Head of caudate nucleus (tissue), 42 donors: ENCODE results near the gene DDR2.

Experiments
- DNase-seq, 42 donors: peaks; one replicate each; pipeline versions ENCODE4 v3.0.0 to v3.0.0-alpha.2; 2020 to 2021; ENCODE audit warnings: mixed read lengths in 7 of 42
- intact Hi-C: fragments of 100-400 bp; cut with DNase I; formaldehyde crosslinking; loops from one replicate; pipeline ENCODE4 v1.15.0; 2022

DDR2 gene

DNA sequence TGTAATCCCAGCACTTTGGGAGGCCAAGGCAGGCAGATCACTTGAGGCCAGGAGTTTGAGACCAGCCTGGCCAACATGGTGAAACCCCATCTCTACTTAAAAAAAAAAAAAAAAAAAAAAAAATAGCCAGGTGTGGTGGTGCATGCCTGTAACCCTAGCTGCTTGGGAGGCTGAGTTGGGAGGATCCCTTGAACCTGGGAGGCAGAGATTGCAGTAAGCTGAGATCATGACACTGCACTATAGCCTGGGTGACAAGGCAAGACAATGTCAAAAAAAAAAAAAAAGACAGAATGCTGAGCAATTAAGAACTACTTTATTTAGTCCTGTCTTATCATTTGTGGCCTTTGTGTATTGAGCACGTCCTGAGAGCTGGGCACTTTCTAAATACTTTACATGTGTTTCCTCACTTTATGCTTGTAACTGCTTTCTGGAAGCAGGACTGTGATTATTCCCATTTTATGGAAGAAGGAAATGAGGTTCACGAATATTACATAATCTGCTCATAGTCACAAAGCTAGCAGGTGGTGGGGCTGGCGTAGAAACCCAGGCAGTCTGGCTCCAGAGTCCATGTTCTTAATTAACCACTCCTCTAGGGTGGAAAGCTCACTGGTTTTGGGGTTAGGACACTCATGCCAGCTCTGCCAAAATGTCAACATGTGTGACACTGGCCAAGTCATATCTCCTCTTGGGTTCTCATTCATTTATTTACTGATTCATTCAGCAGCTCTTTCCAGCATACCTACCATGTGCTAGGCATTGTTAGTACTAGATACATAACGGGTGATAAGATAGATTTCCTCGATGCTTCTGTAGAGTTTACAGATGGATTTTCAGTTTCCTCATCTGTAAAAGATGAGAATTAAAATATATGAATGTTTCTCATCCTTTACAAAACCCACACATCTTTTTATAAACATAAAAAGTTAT lies 57.7 kb downstream of the DDR2 start:
- DNase-seq = no peak
- intact Hi-C loops = no loop called here

DNA sequence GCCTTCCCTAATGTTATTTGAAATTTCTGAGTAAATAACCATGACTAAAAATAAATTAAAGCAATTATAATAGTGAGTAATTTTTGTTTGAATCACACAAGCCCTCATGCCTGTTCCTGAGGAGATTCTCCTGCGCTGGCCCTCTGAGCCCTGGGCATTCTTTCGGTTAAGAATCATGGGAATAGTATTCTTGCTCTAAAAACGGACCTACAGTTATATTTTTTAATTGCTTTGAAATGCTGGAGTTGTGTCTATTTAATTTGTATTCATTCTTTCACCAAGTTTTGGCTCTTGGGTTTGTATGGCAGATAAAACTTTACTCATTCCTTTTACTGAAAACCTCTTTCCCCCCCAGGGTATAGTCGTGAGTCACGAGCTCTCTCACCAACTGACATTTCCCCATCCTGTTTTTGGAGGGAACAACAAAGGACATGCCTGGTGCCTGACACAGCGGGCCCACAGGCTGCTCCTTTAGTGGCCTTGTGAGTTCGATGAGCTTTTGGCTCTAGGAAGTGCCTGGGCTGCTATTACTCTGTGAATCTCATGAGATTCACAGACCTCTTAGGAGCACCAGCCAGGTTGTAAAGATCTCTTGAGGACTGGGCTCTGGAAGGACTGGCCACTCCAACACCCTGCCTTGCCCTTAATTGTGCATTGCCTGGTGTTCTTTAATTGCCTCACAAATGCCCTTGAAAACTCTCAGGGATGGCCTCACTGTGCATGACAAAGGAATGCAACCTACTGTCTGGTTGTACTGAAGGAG lies 58.6 kb downstream of the DDR2 start:
- no peak for DNase-seq
- intact Hi-C loops = no loop called here

DNA sequence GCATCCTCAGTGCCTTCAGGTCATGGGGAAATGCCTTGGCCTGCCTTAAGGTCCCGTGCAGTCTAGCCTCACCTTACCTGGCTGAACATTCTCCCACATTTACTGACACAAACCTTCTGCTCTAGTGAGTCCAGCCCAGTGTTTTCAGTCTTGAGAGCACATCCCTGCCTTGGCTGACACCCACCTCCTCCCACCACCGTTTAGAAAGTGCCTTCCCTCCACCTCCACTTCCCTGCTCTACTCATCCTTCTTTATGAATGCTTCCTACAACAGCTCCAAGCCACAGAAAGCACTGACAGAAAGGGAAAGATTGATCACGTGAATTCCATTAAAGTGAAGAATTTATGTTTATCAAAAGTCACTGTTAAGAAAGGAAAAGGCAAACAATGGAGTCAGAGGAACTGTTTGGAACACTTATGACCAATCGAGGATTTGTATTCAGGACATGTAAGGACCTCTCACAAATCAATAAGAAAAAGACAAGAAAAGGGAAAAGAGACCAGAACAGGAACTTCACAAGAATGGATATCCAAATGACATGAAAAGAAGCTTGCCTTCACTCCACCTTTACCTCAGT lies 59.8 kb downstream of the DDR2 start:
- no peak for DNase-seq
- intact Hi-C loops = no loop called here

DNA sequence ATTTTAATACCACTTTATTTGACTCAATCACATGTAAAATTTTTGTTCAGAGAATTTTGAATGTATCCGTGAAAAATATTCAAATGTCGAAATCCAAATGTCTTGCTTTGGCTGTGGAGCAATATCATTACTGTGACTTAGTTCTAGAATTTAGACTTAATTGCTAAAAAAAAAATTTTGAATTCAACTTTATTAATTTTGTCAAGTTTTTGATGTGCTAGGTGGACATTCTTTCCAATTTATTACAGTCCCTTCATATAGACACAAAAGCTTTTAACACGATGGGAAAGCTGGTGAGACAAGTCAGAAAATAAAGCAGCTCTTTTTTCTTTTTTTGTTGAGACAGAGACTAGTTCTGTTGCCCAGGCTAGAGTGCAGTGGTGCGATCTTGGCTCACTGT lies 62.6 kb downstream of the DDR2 start:
- intact Hi-C loops = no loop called here
- DNase-seq = no peak

DNA sequence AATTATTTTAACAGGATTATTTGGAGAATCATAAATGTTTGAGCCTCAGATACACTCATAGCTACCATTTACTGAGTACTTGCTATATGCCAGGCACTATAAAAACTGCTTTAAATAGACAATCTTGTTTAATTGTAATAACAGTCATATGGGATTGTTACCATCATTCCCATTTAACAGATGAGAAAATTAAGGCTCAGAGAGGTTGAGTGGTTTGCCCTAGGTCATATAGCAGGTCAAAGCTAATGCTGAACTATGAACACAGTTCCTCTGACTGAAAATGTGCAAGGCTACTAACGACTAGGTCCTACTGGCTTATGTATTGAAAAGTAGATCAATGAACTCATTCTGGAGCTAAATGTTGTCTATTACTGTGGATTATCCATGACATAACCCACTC lies 63.4 kb downstream of the DDR2 start:
- intact Hi-C loops = no loop called here
- no peak for DNase-seq

DNA sequence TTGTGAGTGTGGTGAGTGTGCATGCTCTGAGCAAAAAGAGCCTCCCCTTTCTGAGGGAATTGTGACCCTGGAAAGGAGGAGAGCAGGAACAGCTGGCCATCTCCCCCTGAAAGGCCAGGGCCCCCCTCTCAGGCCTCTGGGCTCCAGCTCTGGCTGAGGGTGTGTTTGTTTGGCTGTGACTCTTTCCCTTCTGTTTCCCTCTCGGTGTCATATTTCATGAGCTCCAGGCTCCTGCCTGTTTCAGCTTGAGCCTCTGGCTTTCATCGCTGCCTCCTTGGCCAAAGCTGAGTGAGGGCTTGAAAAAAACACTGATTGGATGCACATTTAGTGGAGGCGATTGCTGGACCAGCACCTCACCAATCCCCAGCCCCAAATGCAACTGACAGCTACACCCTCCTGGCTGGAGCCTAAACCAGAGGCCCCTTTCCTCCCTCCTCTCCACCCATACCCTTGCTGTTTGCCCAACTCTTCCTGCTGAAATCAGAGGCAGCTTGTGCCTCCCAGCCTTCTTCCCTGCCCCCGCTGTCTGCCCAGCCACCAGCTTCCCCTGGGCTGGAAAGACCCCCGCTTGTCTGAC lies 64.1 kb downstream of the DDR2 start:
- intact Hi-C loops = no loop called here
- DNase-seq = peak in 25 of 42 donors; percentile 8 to 50 (median 25)

DNA sequence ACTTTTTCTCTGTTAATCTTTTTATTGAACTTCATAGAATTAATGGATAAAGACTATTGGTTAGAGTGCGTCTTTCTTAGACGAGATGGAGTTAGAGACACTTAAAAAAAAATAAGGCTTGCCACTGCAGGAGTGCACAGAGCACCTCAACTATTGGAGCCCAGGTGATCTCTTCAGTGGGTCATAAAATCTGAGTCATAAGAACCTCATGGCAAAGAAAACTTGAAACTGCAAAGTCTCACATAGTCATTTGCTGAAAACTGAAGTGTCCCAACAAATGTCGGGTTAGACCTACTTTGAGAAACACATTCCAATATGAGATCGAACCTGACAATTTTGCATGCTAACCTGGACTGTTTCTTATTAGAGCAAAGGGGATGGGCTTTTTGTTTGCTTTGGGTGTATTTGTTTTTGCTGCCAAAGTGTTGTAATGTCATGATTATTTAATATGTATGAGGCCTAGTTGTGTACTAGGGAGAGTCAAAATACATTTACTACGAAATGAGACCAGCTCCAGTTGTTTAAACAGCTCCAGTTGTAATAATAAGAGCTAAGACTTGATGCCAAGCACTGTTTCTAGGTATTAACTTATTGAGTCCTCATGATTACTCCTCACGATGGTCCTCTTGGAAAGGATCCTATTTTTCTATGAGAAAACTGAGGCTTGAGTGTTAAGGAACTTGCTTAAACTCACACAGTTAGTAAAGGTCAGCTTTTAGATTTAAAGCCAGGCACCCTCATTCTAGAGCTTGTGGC lies 65.1 kb downstream of the DDR2 start:
- intact Hi-C loops = no loop called here
- DNase-seq = no peak

DNA sequence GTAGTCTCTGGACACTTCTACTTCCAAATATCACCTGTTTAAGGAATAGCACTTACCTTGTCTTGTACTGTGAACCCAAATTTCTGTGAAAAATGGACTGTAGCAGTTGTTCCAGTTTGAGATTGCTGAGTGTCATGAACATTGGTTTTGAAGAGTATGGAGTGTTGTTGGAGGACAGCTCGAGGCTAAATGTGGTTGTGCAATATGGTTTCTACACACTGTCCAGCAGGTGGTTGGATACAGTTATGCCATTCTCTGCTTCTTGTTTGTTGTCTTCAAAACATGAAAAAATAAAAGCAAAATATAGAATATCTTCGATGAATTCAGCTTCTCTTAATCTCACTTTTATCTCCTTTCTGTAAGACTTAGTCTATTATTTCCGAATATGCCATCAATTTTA lies 67.1 kb downstream of the DDR2 start:
- DNase-seq = no peak
- intact Hi-C loops = no loop called here

DNA sequence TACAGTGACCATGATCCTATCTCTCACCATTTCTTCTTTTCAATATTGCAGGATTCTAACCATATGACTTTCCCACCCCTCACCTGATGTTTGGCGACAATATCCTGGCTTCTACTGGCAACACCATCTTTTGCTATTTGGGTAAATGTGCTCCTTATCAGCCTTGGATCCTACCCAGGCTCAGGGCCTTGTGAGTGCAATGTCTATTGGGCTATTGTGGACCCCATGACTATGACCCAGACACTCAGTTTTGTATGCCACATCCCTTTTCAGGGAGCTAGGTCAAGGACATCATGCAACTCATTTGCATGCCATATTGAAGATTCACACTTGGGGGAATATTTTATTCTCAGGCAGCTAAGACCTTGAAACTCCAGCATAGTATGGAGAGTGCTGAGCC lies 67.9 kb downstream of the DDR2 start:
- no peak for DNase-seq
- intact Hi-C loops = no loop called here

DNA sequence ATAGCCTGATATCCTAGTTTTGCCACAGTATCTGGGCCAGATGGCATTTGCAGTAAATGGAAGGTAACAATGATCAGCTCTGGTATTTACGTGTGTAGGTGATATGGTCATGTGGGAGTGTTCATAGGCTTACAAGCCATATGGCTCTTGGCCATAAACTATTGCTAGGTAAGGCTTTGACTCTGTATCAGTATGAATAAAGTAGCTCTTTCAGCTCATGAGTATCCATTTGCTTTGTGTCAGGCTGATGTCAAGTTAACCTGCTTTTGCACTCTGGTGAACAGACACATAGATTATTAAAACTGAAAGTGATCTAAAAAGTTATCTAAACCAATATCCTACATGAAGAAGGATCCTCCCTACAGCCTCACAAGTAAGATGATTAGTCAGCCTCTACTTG lies 69.0 kb downstream of the DDR2 start:
- no peak for DNase-seq
- intact Hi-C loops = no loop called here

DNA sequence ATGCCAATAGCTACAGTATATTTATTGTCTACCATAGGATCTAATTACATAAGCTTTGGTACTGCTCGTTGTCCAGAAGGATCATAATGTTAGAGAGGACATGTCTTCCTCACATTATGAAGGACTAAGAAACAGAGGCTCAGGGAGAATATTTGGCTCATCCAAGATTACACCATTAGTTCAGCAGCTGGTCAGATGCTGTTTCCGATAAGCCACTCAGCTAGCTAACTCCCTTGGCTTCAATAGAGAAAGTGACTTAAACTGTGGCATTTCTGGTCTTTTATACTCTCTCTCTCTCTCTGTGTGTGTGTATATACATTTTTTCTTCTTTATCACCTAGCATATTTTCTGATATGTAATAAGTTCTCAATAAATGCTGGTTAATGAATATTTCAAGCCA lies 70.4 kb downstream of the DDR2 start:
- intact Hi-C loops = no loop called here
- no peak for DNase-seq

DNA sequence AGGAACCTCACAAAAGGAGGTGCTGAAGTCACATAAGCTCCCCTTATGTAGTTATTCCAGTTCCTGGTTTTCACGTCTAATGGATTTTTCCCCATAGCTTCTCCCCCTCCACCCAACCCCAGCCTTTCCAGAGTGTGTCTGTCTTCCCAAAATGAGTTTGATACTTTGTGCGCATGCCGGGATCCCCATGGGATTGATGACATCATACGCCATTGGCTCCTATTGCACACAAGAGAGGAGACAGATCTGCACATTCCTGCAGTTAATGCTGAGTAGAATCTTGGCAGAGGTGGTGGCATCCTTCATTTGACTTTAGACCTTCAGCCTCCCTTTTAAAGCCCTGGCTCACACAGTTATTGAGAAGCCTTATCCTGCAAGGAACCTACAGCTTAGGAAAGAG lies 71.4 kb downstream of the DDR2 start:
- intact Hi-C loops = no loop called here
- DNase-seq = no peak

DNA sequence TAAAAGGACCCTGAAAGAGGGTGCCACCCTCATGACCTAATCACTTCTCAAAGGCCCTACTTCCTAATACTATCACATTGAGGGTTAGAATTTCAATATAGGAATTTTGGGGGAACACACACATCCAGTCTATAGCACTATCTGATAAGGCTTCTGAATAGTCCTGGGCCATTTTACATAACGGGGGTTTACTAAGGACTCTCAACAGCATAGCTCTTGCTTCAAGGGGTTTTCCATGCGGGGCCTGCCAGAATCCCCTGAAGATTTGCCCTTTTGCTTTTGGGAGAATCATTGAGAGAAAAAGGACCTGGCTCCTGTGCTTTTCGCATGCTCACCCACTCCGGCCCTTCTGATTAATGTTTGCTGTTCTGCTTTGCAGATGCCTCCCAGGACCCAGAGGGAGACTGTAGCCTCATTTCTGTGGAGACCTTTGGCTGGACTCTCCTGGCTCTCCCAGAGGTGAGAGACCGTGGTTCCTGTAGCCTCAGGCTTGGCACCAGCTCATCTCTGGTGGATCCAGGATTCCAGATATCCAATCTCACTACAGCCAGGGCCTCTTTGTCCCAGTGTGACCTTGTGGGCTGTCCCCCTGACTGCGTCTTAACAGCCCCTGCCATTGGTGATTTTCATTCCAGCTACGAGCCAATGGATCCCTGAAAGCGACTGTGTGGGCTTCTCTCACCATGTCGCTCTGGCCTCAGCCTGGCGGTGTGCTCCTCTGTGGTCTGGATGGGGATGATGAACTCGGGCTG lies 72.6 kb downstream of the DDR2 start:
- intact Hi-C loops = no loop called here
- no peak for DNase-seq

DNA sequence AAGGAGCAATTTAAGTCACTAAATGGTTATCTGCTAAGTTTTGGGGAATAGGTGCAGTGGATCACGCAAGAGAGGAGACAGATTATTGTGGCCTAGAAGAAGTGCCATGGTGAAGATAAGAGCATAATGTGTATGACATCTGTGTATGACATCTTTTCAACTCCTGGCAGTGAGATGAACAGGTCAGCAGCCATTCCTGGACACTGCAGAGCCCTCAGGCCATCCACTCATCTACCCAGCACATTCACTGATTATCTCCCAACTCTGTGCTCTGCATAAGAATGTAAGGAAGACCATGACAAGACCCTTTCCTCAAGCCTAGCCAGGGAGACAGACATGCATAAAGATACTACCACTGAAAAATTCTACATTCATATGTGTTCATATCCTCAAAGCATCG lies 73.7 kb downstream of the DDR2 start:
- intact Hi-C loops = no loop called here
- DNase-seq = no peak

DNA sequence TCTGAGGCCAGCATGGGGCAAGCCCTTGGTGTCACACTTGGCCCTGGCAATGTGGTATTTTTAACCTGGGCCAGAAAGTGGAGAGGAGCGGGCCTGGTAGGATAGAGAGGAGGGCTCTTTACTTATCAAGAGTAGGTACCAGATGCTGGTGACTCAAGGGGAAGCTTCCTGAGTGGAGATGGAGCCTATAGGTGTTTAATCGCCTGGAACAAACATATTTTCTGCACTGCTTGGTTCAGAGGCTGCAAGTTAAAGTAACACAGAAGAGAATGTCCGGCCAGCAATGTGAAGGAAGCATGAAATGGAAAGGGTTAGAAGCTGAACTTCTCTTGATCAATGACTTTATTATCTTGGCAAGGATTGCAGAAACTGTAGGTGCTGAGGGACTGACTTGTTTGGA lies 74.3 kb downstream of the DDR2 start:
- intact Hi-C loops = no loop called here
- no peak for DNase-seq

DNA sequence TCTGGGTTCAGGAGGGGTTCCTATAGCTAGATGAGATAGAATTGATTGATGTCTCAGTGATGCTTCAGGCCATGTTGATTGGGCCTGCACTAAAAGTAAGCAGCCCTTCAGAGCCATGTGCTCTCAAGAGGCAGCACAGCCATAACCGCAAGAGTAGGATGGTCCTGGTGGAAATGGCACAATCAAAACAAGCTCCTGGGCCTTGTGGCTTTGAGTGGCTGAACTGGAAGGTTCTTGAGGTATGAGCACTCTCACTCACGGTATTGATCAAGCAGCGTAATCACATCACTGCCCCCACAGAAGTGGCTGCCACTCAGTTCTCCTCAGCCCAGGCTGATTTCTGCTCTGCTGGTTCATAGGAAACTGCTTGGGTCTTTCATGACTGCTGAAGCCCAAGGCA lies 76.0 kb downstream of the DDR2 start:
- no peak for DNase-seq
- intact Hi-C loops = no loop called here

DNA sequence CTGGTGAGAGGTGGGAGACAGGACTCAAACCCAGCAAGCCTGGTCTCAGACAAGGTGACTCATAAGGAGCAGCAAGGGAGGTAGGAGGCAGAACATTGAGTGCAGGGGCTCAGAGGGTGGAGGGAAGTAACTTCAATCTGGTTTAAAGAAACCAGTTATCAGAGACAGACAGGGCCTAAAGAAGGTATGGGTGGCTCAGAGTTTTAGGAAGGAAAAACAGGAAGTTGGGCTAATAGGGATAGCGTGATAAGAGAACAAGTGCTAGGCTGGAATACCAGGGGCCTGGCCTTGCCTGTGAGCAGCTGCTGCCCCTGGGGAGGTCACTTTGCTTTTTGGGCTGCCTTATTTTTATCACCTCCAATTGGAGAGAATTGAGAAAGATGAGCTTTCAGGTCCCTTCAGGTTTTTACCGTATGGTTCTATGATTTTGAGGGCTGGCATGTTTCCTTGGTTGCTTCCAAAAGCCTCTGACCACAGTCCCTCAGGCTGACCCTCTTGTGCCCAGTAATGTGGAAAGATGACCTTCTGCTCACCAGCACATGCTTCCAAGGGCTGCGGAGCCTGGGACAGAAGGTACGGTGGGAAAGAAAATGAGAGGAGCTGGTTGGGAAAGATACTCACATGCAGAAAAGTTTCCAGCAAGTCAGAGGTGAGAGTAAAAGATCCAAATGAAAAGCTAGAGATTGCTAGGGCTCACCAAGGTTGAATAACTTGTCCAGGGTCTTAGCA lies 77.0 kb downstream of the DDR2 start:
- intact Hi-C loops = no loop called here

DNA sequence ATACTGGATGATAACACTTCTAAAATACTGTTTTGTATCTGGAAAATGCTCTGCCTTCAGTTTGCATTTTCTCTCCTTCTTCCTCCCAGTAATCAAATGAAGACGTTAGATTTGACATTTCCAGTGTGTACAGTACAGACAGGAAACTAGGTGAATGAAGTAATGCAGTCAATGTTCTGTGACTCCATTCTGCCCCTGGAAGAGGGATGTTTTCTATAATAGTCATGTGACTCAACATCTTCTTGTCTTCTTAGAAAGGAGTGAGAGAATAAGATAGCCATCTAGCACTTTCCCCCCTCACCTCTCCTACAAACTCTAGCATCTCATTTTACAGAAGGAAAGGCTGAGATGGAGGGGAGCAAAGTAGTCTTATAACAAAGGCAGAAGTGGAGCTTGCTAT lies 77.6 kb downstream of the DDR2 start:
- DNase-seq = no peak
- intact Hi-C loops = no loop called here

More for the DNA sequence above, 77.0 kb downstream of the DDR2 start:
- DNase-seq = no peak
